GM19025 (cell line): ENCODE data around the gene CARD14.
A peak's percentile ranks its signal among the peaks of the same experiment; 100 is the strongest.
"Not testable (repeated sequence)": the region's sequence is repeated elsewhere in the genome, so short reads cannot be mapped to it uniquely, and the experiment has no call there.

Experiments
- ATAC-seq: cut with Tn5 transposase; IDR thresholded peaks from one replicate; pipeline ENCODE4 v1.9.1; 2021; ENCODE audit warnings: mild to moderate bottlenecking, low read depth, moderate library complexity; ENCODE audit not compliant: unreplicated experiment

Gene CARD14

DNA sequence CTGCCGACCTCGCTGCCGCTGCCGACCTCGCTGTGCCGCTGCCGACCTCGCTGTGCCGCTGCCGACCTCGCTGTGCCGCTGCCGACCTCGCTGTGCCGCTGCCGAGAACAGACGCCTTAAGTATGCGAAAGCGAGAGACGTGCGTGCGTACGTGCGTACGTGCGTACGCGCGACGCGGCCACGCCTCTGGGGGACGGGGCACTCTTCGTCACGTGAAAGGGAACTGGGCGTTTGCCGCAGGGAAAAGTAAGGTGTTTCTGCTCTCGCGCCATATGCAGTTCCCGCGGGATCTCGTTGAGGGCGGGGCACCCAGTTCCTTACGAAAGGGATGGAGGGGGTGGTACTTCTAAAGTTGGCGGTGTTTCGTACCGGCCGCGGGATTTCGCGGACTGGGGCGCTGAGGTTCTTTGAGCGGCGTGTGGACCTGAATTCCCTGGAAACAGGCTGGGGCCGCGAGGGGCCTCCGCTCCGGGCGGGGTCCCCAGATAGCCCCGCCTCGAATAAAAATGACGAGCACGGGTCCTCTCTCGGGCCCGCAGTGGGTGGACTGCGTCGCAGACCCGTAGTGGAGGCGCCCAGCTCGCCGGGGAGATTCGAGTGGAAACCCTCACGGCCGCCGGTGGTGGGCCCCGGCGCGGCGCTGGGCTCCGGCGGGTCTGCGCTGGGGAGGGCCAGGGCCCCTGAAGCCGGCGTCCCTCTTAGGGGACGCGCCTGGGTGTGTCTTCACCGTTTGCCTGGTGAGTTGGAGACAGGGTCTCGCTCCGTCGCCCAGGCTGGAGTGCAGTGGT, 22.6 kb upstream of the CARD14 start, which contains the start of gene EIF4A3:
Gene EIF4A3 (minus strand): TSS at position 94 of the 788 bp plus-strand sequence. CDS start 167 bp downstream, outside the sequence.
- peak; percentile 83 for ATAC-seq

DNA sequence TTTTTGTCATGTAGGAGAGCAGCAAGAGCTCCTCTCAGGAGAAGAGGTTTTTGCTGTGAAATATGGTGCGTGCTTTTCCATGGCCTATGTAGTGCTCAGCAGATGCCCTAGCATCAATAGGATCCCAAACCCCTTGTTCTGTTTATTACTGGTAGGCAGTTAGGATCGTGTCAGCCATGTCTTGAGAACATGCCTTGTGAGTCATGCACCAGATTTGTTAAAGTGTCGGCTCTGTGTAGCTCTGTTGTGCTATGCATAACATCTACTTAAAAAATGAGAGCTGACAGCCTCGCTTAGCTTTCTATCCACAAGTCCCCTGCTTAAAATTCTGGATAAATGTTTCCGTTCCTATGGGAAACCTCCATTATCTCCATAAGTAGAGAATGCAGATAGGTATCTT, 18.5 kb upstream of the CARD14 start:
- ATAC-seq: no peak

DNA sequence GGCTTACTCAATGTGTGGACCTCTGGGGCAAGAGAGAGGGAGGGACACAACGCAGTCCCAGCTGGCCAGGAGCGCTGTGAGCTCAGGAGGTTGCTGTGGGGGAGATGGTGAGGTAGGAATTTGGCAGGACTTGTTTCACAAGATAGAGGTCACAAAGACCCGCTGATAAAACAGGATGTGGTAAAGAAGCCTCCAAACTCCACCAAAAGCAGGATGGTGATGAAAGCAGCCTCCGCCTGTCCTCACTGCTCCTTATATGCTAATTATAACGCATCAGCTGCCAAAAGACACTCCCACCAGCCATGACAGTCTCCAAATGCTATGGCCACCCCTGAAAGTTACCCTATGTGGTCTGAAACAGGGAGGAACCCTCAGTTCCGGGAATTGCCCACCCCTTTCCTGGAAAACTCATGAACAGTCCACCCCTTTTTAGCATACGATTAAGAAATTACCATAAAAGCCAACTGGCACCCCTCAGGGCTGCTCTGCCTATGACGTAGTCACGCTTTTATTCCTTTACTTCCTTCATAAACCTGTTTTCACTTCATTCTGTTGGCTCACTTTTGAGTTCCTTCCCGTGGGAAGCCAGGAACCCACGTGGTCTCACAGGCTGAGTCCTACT, 17.6 kb upstream of the CARD14 start:
- ATAC-seq: no peak

DNA sequence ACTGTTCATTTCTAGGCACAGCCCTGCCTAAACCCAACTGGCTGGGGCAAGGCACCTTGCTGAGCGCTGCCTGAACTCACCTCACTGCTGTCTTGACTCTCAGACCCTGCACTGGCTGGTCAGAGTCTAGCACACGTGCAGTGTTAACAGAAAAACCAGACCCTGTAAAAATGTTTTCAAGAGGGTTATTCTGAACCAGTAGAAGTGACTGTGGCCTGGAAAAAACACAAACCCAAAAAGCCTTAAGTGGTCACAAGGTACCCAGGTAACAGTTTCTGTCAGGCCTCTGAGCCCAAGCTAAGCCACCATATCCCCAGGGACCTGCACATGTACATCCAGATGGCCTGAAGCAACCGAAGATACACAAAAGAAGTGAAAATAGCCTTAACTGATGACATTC, 16.8 kb upstream of the CARD14 start:
- ATAC-seq: peak; percentile 66

DNA sequence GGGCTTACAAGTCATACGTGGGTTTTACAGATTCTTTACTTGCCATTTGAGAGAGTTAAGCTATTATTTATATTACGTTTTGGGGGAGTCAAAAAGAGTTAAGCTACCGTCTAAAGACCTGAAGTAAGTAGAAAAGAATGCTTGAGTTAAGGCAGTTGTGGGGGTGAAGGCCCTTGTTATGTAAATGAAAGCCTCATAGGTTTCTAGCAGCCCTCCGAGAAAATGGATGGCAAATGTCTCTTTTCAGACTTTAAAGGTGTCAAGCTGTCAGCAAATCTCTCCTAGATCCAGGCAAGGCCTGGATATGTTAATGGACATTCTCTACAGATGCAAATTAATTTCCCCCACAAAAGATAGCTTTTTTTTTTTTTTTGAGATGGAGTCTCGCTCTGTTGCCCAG, 15.7 kb upstream of the CARD14 start:
- no peak for ATAC-seq

DNA sequence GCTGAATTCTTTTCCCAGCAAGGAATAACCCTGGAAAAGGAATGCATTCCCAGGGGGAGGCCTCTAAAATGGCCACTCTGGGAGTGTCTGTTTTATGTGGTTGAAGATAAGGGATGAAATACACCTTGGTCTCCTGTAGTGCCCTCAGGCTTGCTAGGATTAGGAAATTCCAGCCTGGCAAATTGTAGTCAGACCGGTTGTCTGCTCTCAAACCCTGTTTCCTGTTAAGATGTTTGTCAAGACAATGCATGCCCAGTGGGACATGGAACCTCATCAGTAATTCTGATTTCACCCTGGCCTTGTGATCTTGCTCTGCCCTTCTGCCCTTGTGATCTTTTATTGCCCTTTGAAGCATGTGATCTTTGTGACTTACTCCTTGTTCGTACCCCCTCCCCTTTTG, 14.2 kb upstream of the CARD14 start:
- ATAC-seq: not testable (repeated sequence)

DNA sequence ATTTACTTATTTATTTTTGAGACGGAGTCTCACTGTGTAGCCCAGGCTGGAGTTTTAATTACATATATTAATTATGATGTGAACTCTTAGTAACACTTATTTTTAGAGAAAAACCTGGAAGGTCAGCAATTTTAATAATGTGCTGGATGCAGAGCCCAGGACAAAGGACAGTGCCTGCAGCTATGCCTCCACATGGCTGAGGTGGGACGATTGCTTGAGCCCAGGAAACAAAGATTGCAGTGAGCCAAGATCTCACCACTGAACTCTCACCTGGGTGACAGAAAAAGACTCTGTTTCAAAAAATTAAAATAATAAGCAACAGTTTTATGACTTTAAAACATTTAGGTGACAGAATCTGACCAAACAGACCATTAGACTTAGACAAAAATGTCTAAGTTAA, 11.0 kb upstream of the CARD14 start:
- no peak for ATAC-seq

DNA sequence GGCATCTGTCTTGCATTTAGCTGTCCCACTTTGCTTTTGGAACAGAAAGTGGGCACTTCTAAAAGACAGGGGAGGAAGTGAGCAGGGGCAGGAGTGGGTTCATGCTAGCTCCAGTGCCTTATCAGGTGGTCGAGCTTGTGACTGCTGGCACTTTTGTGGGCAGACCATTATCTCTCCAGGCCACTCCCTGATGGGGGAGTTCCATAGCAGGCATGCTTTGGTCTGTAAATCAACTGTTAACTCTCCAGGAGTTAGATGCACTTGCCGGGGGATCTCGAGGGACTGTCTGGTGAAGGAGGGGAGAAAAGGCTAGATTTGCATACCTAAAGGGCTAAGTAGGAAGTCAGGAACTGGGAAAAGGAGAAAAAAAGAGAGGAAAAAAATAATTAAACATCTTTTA, 9.3 kb upstream of the CARD14 start:
- no peak for ATAC-seq

DNA sequence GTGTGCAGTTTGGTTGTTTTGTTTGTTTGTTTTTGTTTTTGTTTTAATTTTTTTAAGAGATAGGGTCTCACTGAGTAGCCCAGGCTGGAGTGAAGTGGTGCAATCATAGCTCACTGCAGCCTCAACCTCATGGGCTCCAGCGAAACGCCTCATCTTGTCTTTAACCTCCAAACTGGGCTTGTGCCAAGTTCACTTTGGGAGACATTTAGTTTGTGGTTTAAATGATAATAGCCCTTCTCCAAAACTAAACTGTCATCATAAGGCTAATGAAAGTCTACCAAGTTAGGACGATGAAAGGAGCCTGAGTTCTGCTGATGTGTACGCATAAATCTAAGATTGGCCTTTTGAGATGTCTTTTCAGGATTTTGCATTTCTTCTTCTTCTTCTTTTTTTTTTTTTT, 6.5 kb upstream of the CARD14 start:
- ATAC-seq: no peak

DNA sequence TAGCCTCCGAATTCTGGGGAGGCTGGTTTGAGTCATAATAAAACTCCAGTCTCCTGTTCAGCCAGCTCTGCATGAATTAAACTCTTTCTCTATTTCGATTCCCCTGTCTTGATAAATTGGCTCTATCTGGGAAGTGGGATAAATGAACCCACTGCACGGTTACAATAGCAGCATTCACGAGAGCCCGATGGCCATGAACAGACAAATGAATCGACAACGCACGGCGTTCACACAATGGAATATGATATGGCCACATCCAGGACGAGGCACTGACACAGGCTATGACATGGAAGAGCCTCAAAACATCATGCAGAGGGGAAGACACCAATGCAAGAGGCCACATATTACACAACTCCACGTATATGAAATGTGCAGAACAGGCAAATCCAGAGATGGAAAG, 5.6 kb upstream of the CARD14 start:
- no peak for ATAC-seq

DNA sequence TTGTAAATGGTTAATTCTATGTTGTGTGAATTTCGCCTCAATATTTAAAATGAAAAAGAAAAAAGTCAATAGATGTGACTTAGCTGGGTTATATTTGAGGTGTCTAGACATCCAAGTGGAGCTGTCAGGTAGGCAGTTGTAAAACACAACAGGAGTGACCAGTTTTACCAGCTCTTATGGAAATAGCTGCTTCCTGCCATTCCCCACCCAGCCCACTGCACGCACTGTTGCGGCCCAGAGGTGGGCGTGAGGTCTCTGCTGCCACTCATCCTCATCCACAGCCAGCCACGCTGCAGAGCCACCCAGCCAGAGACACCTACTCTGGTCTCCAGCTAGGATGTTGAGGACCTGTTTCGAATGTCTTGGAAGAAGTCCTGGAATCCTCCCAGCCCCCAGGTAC, 3.4 kb upstream of the CARD14 start:
- no peak for ATAC-seq

DNA sequence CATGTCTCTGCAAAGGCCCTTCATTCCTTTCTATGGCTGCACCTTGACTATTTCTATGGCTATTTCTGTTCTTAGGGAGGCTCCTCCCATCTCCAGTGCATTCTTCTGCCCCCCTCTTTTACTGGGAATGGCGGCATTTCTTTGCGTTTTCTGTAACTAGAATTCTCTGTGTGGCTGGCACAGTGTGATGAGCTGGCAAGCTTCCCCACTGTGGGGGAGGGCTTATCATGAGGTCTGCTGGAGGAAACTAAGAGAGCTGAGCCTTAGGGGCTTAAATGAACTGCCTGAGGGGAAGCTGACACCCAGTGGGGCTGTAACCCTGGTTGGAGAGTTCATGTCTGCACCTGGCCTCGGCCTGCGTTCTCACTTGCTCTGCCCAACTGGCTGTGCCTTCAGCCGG, 1.5 kb upstream of the CARD14 start:
- ATAC-seq: no peak

DNA sequence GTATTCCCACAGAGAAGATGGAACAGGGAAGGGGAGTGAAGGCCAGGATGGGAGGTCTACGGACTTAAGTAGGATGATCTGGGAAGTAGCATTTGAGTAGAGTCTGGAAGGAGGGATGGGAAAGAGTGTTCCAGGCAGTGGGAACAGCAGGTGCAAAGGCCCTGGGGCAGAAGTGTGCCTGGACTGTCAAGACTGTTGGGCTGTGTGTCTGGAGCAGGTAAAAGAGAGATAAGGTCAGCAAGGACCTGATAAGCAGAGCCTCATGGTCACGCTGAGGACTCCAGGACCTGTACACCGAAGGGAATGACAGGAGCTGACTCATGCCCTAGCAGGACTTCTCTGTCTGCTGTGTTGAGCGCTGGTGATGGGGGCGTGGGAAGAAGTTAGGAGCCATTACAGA, 723 bp upstream of the CARD14 start:
- no peak for ATAC-seq

DNA sequence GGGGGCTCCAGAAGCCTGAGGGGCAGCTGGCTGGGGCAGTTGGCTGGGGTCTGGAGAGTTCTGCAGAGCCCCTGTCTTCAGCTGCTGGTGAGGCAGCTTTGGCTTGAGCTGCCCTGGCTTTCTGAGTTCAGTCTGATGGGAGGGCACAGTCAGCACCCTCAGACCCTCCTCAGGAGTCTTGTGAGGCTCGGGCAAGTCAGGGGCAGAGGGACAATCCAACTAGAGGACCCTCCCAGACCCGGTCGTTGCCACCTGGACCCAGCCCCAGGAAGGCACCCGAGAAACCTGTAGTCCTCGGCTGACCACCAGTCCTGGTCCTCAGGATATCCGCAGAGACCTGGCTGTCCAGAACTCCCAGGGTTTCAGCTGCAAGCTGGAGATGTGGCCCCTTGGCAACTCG, 1.9 kb downstream of the CARD14 start:
- no peak for ATAC-seq

DNA sequence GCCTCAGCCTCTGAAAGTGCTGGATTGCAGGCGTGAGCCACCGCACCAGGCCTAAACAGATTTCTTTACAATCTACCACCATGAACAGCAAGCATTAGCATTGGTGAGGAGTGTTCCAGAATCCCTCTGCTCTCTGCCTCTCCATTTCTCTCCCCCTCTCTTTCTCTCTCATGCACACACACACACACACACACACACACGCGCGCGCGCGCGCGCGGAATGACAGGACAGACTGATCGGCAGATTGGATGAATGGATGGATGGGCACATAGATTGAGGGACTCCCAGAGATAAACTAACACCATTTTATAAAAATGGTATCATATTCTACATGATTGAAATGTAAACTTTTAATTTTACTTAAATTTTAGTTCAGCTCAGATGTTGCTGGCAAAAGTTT, 3.3 kb downstream of the CARD14 start:
- no peak for ATAC-seq

DNA sequence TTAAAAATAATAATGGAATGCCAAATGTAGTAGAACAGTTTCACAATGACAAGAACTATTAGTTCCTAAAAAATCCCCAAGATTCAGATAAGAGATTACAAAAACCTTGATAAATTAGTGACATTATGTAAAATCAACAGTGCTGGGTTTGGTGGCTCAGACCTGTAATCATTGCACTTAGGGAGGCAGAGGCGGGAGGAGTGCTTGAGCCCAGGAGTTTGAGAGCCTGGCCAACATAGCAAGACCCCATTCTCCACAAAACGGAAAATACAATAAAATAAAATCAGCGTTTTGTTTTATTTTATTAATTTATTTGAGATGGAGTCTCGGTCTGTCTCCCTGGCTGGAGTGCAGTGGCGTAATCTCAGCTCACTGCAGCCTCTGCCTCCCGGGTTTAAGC, 4.1 kb downstream of the CARD14 start:
- ATAC-seq: no peak

DNA sequence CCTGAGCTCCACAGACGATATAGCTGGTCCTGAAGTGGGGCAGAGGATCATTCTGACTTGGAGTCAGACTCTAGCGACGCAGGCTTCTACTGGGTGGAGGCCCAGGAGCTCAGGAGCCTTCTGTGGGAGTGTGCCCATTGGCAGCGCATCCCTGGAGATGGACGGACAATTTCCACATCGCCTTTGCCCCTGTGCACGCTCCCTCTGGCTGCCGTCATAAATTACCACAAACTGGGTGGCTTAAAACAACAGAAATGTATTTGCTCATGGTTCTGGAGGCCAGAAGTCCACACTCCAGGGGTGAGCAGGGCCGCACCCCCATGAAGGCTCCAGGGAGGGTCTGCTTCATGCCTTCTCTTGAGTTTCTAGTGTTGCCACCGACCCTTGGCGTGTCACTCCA, 6.9 kb downstream of the CARD14 start:
- ATAC-seq: no peak

DNA sequence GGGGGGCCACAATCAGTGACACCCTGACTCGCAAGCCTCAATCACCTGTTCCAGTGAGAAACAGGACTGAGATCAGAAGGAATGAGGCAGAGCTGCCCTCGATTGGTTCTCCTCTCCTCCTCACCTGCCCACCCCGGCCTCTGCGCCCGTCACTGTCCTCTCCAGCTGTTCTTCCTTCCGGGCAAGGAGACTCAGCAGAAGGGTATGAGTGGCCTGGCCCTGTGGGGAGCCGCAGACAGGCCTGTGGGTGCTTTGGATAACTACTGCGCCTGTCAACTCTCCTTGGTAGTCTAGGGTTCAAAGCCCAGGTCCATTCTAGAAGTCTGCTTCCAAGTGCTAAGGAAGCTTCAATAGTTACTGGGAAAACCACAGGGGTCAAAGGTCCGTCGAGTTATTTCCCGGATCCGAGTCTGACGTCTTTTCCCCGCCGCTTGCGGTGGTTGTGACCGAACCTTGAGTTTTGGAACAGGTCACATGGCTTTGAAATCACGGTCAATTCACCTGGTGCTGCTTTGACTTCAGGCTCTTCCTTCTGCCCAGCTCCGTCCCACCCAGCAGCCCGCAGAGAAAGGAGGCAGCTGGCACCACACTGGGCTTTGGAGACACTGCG, 8.3 kb downstream of the CARD14 start:
- ATAC-seq: no peak

DNA sequence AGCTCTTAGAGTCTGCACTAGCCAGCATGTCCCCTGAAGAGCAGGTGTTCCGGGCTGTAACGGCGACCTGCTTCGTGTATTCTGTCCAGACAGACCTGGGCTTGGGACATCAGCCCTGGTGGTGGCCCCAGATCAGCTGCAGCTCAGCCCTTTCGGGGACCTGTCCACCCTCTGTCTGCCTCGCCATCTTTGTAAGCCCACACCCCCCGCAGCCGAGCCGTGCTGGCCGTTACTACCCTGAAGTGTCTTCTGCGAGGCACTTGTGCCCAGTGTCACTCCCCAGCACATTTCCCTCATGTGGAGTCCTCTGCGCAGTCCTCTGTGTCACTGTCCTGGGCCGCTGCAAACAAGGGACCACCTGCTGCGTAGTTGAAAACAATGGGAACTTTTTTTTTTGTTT, 10.4 kb downstream of the CARD14 start:
- ATAC-seq: no peak

DNA sequence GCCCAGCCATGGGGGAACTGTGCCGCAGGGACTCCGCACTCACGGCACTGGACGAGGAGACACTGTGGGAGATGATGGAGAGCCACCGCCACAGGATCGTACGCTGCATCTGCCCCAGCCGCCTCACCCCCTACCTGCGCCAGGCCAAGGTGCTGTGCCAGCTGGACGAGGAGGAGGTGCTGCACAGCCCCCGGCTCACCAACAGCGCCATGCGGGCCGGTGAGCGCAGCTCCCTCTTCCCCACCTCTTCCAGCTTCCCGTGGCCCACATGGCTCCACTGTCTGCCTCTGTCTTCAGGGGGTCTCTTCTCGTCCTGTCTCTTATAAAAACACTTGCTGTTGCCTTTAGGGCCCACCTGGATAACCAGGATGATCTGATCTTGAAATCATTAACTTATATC, 11.6 kb downstream of the CARD14 start:
- ATAC-seq: no peak

DNA sequence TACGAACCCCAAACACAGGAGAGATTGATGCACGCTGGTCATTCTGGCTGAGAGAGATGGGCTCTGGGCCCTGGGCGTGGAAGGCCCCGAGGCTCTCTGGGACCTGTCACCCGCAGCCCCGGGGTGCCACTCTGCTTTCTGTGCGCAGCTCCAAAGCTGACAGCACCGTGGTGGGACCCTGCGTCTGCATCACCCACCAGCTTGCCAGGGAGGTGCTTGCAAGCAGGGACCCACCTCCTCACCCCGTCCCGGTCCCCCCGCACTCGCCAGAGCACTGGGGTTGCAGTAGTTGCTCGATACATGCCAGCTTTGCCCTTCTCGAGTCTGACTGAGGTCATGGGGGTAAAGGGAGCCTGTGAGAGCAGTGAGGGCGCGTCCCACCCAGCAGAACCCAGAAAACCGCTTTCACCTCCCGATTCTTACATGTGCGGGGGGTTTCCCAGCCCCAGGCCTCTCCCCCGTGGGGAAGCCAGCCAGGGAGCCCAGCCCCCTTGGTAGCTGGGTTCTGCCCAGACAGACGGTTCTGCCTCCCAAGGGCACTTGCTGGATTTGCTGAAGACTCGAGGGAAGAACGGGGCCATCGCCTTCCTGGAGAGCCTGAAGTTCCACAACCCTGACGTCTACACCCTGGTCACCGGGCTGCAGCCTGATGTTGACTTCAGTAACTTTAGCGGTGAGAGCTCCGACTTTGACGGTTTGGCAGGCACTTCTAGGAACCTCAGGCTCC, 12.5 kb downstream of the CARD14 start:
- no peak for ATAC-seq
